ENCODE results near the gene KAZN.

KAZN gene

GRCh38 chr1:14888374-14888773, 289.9 kb downstream of the KAZN start:
- TF ChIP-seq CTCF (IDR thresholded peaks at IDR 0.05; ENCODE audit: low read length, missing control alignments), result no peak
- no peak overlapping the region for H3K4me3 ChIP-seq (replicated peaks; ENCODE audit: low read depth, low read length)
- no peak for DNase-seq (ENCODE audit: low read depth)

GRCh38 chr1:14889825-14890440, 291.4 kb downstream of the KAZN start:
- no peak for TF ChIP-seq CTCF (IDR thresholded peaks at IDR 0.05; ENCODE audit: low read length, missing control alignments)
- DNase-seq (ENCODE audit: low read depth), result no peak
- no peak overlapping the region for H3K4me3 ChIP-seq (replicated peaks; ENCODE audit: low read depth, low read length)

- TF ChIP-seq CTCF (IDR thresholded peaks at IDR 0.05; ENCODE audit: low read length, missing control alignments), result no peak
- H3K4me3 ChIP-seq (replicated peaks; ENCODE audit: low read depth, low read length), result no peak overlapping the region
- no peak for DNase-seq (ENCODE audit: low read depth)
These were observed 293.5 kb downstream of the KAZN start for GRCh38 chr1:14891991-14892390.

GRCh38 chr1:14894811-14895560, 296.5 kb downstream of the KAZN start:
- no peak for DNase-seq (ENCODE audit: low read depth)
- no peak overlapping the region for H3K4me3 ChIP-seq (replicated peaks; ENCODE audit: low read depth, low read length)
- no peak for TF ChIP-seq CTCF (IDR thresholded peaks at IDR 0.05; ENCODE audit: low read length, missing control alignments)

- TF ChIP-seq CTCF (IDR thresholded peaks at IDR 0.05; ENCODE audit: low read length, missing control alignments), result no peak
- H3K4me3 ChIP-seq (replicated peaks; ENCODE audit: low read depth, low read length), result no peak overlapping the region
- no peak for DNase-seq (ENCODE audit: low read depth)
These were observed 297.2 kb downstream of the KAZN start for GRCh38 chr1:14895727-14896126.

- H3K4me3 ChIP-seq (replicated peaks; ENCODE audit: low read depth, low read length), result no peak overlapping the region
- no peak for TF ChIP-seq CTCF (IDR thresholded peaks at IDR 0.05; ENCODE audit: low read length, missing control alignments)
- DNase-seq (ENCODE audit: low read depth), result no peak
These were observed 298.0 kb downstream of the KAZN start for GRCh38 chr1:14896381-14897079.

Measured in fibroblast of pulmonary artery (primary cell).